ENCODE data around the gene POGK.

The POGK gene

GRCh38 chr1:166839600-166840308 lies 479 bp downstream of the POGK start:
- peaks cover 3% of the 10 kb centered on the region for H3K27me3 ChIP-seq (ENCODE audit: control insufficient read depth, insufficient read depth, low read length)
- peaks cover 32% of the 10 kb centered on the region for H3K36me3 ChIP-seq (ENCODE audit: control insufficient read depth, insufficient read depth, low read length)
- H3K4me1 ChIP-seq (ENCODE audit: control insufficient read depth, insufficient read depth, low read length), result peaks cover 5% of the 10 kb centered on the region
- H3K9ac ChIP-seq (ENCODE audit: low read depth, low read length), result peak overlapping the region; percentile 73
- H3K9me3 ChIP-seq (ENCODE audit: control insufficient read depth, insufficient read depth, low read length), result no peaks in the 10 kb centered on the region
- peak overlapping the region; percentile 78 for H3K4me3 ChIP-seq (ENCODE audit: low read depth, low read length)

GRCh38 chr1:166840309-166841274 lies 1.3 kb downstream of the POGK start:
- Histone ChIP-seq H3K4me1 (ENCODE audit: control insufficient read depth, insufficient read depth, low read length) (peaks cover 5% of the 10 kb centered on the region), H3K27me3 (ENCODE audit: control insufficient read depth, insufficient read depth, low read length) (peaks cover 3% of the 10 kb centered on the region), H3K9ac (ENCODE audit: low read depth, low read length) (peak overlapping the region; percentile 73), H3K4me3 (ENCODE audit: low read depth, low read length) (peak overlapping the region; percentile 77), H3K9me3 (ENCODE audit: control insufficient read depth, insufficient read depth, low read length) (no peaks in the 10 kb centered on the region), H3K36me3 (ENCODE audit: control insufficient read depth, insufficient read depth, low read length) (peaks cover 38% of the 10 kb centered on the region)

- no peaks in the 10 kb centered on the region for H3K9me3 ChIP-seq (ENCODE audit: control insufficient read depth, insufficient read depth, low read length)
- no peaks in the 10 kb centered on the region for H3K27me3 ChIP-seq (ENCODE audit: control insufficient read depth, insufficient read depth, low read length)
- H3K4me3 ChIP-seq (ENCODE audit: low read depth, low read length), result no peak overlapping the region
- H3K4me1 ChIP-seq (ENCODE audit: control insufficient read depth, insufficient read depth, low read length), result peaks cover 3% of the 10 kb centered on the region
- no peak overlapping the region for H3K9ac ChIP-seq (ENCODE audit: low read depth, low read length)
- peaks cover 57% of the 10 kb centered on the region for H3K36me3 ChIP-seq (ENCODE audit: control insufficient read depth, insufficient read depth, low read length)
Measured at GRCh38 chr1:166843322-166843721, 4.0 kb downstream of the POGK start.

GRCh38 chr1:166843769-166844596 lies 4.7 kb downstream of the POGK start:
- no peaks in the 10 kb centered on the region for H3K9me3 ChIP-seq (ENCODE audit: control insufficient read depth, insufficient read depth, low read length)
- no peak overlapping the region for H3K9ac ChIP-seq (ENCODE audit: low read depth, low read length)
- H3K4me1 ChIP-seq (ENCODE audit: control insufficient read depth, insufficient read depth, low read length), result no peaks in the 10 kb centered on the region
- peaks cover 63% of the 10 kb centered on the region for H3K36me3 ChIP-seq (ENCODE audit: control insufficient read depth, insufficient read depth, low read length)
- H3K27me3 ChIP-seq (ENCODE audit: control insufficient read depth, insufficient read depth, low read length), result no peaks in the 10 kb centered on the region
- H3K4me3 ChIP-seq (ENCODE audit: low read depth, low read length), result no peak overlapping the region

GRCh38 chr1:166844791-166845190 lies 5.5 kb downstream of the POGK start:
- Histone ChIP-seq H3K4me3 (ENCODE audit: low read depth, low read length) (no peak overlapping the region), H3K36me3 (ENCODE audit: control insufficient read depth, insufficient read depth, low read length) (peaks cover 66% of the 10 kb centered on the region), H3K9ac (ENCODE audit: low read depth, low read length) (no peak overlapping the region), H3K9me3 (ENCODE audit: control insufficient read depth, insufficient read depth, low read length) (no peaks in the 10 kb centered on the region), H3K4me1 (ENCODE audit: control insufficient read depth, insufficient read depth, low read length) (no peaks in the 10 kb centered on the region), H3K27me3 (ENCODE audit: control insufficient read depth, insufficient read depth, low read length) (no peaks in the 10 kb centered on the region)

GRCh38 chr1:166848193-166848592 lies 8.9 kb downstream of the POGK start:
- Histone ChIP-seq H3K4me1 (ENCODE audit: control insufficient read depth, insufficient read depth, low read length) (no peaks in the 10 kb centered on the region), H3K9me3 (ENCODE audit: control insufficient read depth, insufficient read depth, low read length) (no peaks in the 10 kb centered on the region), H3K27me3 (ENCODE audit: control insufficient read depth, insufficient read depth, low read length) (no peaks in the 10 kb centered on the region), H3K36me3 (ENCODE audit: control insufficient read depth, insufficient read depth, low read length) (peaks cover 61% of the 10 kb centered on the region), H3K9ac (ENCODE audit: low read depth, low read length) (no peak overlapping the region), H3K4me3 (ENCODE audit: low read depth, low read length) (no peak overlapping the region)

- Histone ChIP-seq H3K36me3 (ENCODE audit: control insufficient read depth, insufficient read depth, low read length) (peaks cover 55% of the 10 kb centered on the region), H3K9me3 (ENCODE audit: control insufficient read depth, insufficient read depth, low read length) (no peaks in the 10 kb centered on the region), H3K4me1 (ENCODE audit: control insufficient read depth, insufficient read depth, low read length) (no peaks in the 10 kb centered on the region), H3K4me3 (ENCODE audit: low read depth, low read length) (no peak overlapping the region), H3K9ac (ENCODE audit: low read depth, low read length) (no peak overlapping the region), H3K27me3 (ENCODE audit: control insufficient read depth, insufficient read depth, low read length) (no peaks in the 10 kb centered on the region)
Measured at GRCh38 chr1:166849135-166849534, 9.9 kb downstream of the POGK start.

- H3K9ac ChIP-seq (ENCODE audit: low read depth, low read length), result no peak overlapping the region
- H3K4me1 ChIP-seq (ENCODE audit: control insufficient read depth, insufficient read depth, low read length), result no peaks in the 10 kb centered on the region
- no peaks in the 10 kb centered on the region for H3K9me3 ChIP-seq (ENCODE audit: control insufficient read depth, insufficient read depth, low read length)
- H3K27me3 ChIP-seq (ENCODE audit: control insufficient read depth, insufficient read depth, low read length), result no peaks in the 10 kb centered on the region
- peaks cover 28% of the 10 kb centered on the region for H3K36me3 ChIP-seq (ENCODE audit: control insufficient read depth, insufficient read depth, low read length)
- no peak overlapping the region for H3K4me3 ChIP-seq (ENCODE audit: low read depth, low read length)
Measured at GRCh38 chr1:166852918-166853317, 13.6 kb downstream of the POGK start.

GRCh38 chr1:166855558-166855957 lies 16.3 kb downstream of the POGK start:
- H3K27me3 ChIP-seq (ENCODE audit: control insufficient read depth, insufficient read depth, low read length), result no peaks in the 10 kb centered on the region
- peaks cover 11% of the 10 kb centered on the region for H3K36me3 ChIP-seq (ENCODE audit: control insufficient read depth, insufficient read depth, low read length)
- no peak overlapping the region for H3K4me3 ChIP-seq (ENCODE audit: low read depth, low read length)
- no peaks in the 10 kb centered on the region for H3K9me3 ChIP-seq (ENCODE audit: control insufficient read depth, insufficient read depth, low read length)
- H3K9ac ChIP-seq (ENCODE audit: low read depth, low read length), result no peak overlapping the region
- H3K4me1 ChIP-seq (ENCODE audit: control insufficient read depth, insufficient read depth, low read length), result peaks cover 10% of the 10 kb centered on the region

- Histone ChIP-seq H3K36me3 (ENCODE audit: control insufficient read depth, insufficient read depth, low read length) (peaks cover 4% of the 10 kb centered on the region), H3K9me3 (ENCODE audit: control insufficient read depth, insufficient read depth, low read length) (no peaks in the 10 kb centered on the region), H3K9ac (ENCODE audit: low read depth, low read length) (no peak overlapping the region), H3K27me3 (ENCODE audit: control insufficient read depth, insufficient read depth, low read length) (no peaks in the 10 kb centered on the region), H3K4me1 (ENCODE audit: control insufficient read depth, insufficient read depth, low read length) (peaks cover 21% of the 10 kb centered on the region), H3K4me3 (ENCODE audit: low read depth, low read length) (no peak overlapping the region)
Measured at GRCh38 chr1:166857995-166858394, 18.7 kb downstream of the POGK start.

GRCh38 chr1:166858726-166859419 lies 19.6 kb downstream of the POGK start:
- H3K36me3 ChIP-seq (ENCODE audit: control insufficient read depth, insufficient read depth, low read length), result peaks cover 3% of the 10 kb centered on the region
- no peaks in the 10 kb centered on the region for H3K27me3 ChIP-seq (ENCODE audit: control insufficient read depth, insufficient read depth, low read length)

More at GRCh38 chr1:166858726-166859419, 19.6 kb downstream of the POGK start:
- H3K9ac ChIP-seq (ENCODE audit: low read depth, low read length), result no peak overlapping the region
- peaks cover 21% of the 10 kb centered on the region for H3K4me1 ChIP-seq (ENCODE audit: control insufficient read depth, insufficient read depth, low read length)
- no peaks in the 10 kb centered on the region for H3K9me3 ChIP-seq (ENCODE audit: control insufficient read depth, insufficient read depth, low read length)
- no peak overlapping the region for H3K4me3 ChIP-seq (ENCODE audit: low read depth, low read length)

All from iPS-15b (cell line).